ENCODE measurements around the gene ACAD8.
"Not testable (repeated sequence)": the region's sequence is repeated elsewhere in the genome, so short reads cannot be mapped to it uniquely, and the experiment has no call there.

ACAD8 gene

DNA sequence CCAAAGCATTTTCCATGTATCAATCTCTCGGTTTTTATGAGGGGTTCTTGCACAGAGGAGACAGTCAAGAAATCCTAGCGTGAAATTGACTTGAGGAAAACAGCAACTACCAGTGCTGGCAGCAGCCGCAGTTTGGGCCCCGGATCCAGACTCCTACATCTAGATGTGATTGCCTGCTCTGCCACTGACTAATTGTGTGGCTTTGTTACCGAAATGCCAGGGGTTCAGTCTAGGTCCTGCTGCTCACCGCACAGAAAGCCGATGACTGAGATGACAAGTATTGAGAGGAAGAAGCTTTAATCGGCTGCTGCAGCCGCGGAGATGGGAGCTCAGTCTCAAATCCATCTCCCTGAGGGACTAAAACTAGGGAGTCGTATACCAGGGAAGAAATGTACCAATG, 14.6 kb downstream of the ACAD8 start:
- no peak for DNase-seq (ENCODE audit: low spot score)

DNA sequence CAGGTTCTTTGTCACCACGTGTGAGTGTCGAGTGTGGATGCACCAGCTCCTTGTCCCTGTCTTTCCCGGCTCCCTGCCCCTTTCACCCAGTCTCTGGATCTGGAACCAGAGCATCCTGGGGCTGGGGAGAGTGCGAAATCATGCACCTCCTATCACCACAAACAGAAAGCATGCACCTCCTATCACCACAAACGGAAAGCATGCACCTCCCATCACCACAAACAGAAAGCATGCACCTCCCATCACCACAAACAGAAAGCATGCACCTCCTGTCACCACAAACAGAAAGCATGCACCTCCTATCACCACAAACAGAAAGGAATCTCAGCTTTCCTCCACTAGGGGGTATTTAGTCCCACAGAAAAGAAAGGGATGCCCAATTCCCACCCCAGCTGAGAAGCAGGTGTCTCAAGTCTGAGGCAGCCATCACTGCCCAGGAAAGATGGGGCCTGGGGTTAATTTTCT, 16.9 kb downstream of the ACAD8 start:
- no peak for DNase-seq (ENCODE audit: low spot score)

DNA sequence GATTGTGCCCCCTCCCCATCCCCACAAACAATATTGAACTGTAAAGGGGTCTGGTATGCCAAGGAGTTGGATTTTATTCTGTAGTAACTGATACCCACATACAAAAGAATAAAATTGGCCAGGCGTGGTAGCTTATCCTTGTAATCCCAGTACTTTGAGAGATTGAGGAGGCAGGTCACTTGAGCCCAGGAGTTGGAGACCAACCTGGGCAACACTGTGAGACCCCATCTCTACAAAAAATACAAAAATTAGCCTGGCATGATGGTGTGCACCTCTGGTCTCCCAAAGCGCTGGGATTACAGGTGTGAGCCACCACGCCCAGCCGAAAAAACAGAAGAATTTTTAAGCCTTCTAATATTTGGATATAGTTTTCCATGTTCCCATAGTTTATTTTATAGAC, 18.6 kb downstream of the ACAD8 start:
- no peak for DNase-seq (ENCODE audit: low spot score)

- DNase-seq (ENCODE audit: low spot score) = no peak
Observed at GRCh38 chr11:134272381-134273316, 19.3 kb downstream of the ACAD8 start.

- DNase-seq (ENCODE audit: low spot score) = no peak
Observed at GRCh38 chr11:134273317-134273712, 19.9 kb downstream of the ACAD8 start.

DNA sequence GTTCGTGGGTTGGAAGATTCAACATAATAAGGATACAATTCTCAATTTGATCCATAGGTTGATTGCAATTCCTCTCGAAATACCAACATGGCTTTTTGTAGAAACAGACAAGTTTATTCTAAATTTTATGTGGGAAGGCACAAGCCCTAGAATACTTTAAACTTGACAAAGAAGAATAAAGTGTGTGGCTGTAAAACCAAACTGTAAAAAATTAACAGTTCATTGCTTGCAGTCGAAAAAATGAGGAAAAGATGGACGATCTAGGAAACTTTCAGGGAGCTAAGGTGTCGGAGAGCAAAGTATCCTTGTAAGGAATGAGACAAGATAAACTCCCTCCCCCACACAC, 21.8 kb downstream of the ACAD8 start:
- DNase-seq (ENCODE audit: low spot score) = no peak

DNA sequence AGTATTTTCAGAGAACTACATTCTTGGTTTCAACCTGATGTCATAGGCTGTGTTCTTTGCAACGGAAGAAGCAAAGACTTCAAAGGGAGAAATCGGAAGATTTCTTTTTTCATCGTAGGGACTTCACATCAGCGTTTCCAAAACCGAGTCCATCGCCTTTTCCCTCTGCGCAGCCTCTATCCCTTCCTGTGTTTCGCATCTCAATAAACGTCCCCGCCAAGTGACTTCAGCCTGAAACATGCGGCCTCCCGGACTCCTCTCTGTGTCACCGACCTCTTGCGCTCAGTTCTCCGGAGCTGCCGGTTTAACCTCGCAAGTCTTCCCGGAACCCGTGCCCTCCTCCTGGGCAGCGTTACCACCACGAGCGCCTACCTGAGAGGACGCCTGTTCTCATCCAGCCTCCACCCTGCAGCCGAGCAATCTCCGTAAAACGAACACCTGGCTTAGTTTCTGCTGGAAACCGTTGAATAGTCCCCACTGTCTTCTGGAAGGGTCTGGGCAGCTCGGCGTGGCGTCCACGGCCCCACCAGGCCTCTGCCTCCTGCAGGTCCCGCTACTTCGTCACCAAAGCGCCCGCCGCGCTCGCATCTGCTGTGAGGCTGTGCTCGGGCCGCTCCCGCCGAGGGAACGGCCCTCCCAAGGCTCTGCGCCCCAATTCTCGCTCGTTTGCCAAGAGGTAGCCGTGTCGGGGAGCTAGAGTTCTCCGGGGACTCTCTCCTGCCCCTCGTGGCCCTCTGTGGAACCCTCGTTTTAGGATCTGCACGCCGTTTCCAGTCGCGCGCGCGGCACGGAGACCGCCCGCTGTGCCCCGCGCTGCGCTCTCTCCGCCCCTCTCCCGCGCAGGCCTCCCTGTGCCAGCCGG, 22.4 kb downstream of the ACAD8 start, which contains the start of gene GLB1L3:
Gene GLB1L3 (plus strand): TSS at position 846 of the 862 bp plus-strand sequence. CDS start 362 bp downstream, outside the sequence.
- peak; percentile 64 for DNase-seq (ENCODE audit: low spot score)

DNA sequence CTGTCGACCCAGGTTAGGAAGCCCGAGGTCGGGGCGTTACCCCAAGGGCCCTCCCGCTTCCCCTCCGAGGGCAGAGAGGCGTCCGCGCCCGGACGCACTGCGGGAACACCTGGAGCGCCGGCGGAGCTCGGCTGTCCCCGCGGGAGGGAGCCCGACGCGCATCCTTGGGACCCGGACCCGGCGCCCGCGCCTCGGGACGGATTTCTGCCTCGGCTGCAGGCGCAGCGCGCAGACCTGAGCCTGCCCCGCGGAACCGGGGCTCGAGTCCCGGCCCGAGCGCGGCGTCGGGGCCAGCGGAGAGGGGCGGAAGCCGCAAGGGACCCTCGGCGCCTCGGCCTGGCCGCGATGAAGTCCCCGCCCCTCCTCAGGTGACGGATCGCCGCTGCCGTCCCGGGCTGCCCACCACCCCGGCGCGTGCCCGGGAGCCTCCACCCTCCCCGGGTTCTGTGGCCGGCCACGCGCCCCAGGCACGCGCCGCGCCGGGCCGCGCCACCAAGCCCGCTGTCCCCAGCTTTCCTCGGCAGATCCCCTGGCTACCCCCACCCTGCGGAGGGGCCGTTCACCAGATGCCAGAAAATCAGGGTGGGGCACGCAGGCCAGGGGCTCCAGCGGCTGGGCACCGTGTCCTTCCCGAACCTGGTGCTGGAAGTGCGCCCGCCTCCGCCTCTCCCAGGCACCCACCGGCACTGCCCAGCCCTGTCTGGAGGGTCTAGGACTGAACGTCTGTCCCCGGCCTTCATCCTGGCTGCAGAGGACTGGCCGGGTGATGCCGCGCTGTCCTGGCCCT, 23.2 kb downstream of the ACAD8 start:
- DNase-seq (ENCODE audit: low spot score) = no peak

- DNase-seq (ENCODE audit: low spot score) = no peak
Observed at GRCh38 chr11:134277183-134278001, 24.0 kb downstream of the ACAD8 start.

DNA sequence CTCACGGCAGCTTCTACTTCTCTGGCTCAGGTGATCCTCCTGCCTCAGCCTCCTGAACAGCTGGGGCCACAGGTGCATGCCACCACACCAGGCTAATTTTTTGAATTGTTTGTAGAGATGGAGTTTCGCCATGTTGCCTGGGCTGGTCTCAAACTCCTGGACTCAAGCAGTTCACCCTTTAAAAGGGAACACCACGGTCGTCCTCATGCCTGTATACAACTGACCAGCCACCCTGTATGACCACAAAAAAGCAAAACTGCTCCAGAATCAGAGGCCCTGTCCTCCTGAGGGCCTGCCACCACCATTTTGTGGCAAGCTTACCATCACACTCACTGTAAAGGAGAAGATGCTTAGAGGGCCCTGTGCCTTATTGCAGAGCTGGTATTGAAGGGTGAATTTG, 25.0 kb downstream of the ACAD8 start:
- DNase-seq (ENCODE audit: low spot score) = no peak

DNA sequence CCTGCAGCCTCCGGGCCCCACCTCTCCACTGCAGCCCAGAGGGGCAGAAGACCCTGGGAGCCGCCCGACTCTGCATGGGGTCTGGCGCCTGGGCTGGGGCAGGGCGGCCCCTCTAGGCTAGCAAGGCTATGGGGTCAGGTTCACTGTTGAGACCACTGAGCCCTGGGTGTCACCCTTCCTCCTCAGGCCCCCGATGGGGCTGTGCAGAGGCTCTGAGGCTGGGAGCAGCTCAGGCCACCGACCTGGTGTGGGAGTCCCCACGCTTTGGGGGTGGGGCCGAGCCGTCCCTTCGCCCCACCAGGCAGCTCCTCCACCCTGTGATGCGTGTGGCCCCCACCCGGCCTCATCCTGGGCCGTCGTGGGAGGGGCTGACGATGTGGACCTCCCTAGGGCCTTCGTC, 28.3 kb downstream of the ACAD8 start:
- DNase-seq (ENCODE audit: low spot score) = not testable (repeated sequence)

- no peak for DNase-seq (ENCODE audit: low spot score)
Observed at GRCh38 chr11:134282121-134283045, 29.0 kb downstream of the ACAD8 start.

DNA sequence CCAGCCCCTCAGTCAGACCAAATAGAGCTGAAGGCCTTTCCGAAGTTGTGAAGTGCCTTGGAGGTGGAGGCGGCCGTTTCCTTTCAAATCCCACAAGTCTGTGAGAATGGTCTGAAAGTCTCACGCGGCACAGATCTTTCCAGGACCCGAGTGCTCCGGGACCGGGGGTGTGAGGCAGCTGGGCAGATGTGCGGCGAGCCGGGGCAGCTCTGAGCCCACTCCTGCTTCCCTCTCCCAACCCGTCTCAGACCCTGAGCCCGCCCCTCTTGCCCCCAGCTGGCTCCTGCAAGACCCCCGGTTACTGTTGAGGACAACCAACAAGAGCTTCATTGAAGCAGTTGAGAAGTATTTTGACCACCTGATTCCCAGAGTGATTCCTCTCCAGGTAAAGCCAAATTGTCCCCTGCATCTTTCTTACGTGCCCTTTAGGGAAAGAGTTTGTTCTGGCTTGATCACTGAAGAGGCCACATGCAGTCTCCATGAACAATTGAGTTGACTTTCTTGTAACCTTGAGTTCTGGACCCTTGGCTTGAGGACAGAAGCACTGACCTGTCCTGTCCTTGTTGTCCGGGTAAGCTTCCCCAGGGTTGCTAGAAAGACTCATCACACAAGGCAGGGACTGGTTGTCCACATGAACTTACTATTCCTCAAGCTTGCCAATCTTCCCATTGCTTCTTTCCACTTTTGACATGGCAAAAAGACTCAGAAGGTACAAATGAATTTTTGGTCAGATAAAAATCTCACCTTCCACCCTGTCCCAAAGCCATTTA, 30.3 kb downstream of the ACAD8 start:
- DNase-seq (ENCODE audit: low spot score) = no peak

- DNase-seq (ENCODE audit: low spot score) = not testable (repeated sequence)
Observed at GRCh38 chr11:134284349-134284748, 31.0 kb downstream of the ACAD8 start.

DNA sequence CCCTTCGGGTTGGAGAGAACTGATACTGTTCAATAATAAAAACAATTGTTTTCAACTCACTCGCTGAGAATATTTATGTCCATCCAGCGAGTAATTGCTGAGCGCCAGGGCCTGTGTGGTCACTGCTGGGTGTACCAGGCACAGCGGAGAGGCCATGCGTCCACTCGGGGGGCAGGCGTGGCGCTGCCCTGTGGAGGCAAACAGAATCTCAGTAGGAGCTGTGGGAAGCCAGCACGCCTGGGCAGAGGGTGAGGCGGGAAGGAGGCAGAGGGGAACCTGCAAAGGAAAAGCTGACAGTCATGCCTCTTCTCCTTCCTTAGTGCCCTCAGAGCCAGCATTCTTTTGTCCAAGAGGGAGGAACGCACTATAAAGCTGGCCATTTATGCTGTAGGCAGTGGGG, 34.2 kb downstream of the ACAD8 start:
- no peak for DNase-seq (ENCODE audit: low spot score)

DNA sequence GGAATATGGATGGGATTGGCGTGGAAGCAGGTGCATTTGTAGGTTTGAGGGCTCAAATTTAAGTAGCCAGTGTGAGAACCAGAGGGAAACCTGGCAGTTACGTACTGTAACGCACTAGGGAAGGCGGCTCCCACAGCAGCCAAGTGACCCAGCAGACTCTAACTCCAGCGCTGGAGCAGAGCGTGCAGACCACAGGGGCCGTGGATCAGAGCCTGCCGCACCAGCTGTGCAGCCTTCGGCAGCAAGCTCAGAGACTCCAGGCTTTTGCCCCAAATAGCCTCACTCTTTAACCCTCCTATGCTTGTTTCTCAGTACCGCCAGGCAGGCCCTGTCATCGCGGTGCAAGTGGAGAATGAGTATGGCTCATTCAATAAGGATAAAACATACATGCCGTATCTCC, 35.1 kb downstream of the ACAD8 start:
- no peak for DNase-seq (ENCODE audit: low spot score)

DNA sequence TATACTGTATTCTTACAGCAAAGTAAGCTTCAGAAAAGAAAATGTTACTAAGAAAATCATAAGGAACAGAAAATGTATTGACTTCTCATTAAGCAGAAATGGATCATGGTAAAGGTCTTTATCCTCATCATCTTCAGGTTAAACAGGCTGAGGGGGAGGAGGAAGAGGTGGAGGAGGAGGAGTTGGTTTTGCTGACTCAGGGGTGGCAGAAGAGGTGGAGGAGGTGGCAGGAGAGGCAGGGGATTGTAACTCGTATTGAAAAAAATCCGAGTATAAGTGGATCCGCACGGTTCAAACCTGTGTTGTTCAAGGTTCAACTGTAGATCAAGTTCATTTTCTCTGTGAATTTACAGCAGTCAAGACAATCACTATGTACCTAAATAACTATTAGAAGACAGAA, 35.8 kb downstream of the ACAD8 start:
- DNase-seq (ENCODE audit: low spot score) = no peak

DNA sequence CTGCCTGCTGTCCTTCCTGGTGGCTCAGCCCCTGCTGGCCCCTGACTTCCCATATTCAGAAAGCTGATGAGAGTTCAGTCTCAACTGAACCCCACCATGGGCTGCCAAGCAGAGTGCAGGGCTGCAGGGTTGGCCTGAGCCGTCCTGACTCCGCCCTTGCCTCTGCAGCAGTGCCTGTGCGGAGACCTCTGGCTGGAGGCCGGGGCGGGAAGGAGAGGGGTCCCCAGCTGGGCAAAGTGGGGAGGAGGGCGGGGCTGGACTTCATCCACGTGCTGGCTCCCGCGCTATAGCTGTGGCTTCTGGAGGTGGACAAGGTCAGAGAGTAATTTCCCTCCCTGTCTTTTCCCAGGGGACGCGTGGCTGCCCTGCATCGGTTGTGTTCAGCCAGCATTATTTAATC, 36.4 kb downstream of the ACAD8 start:
- no peak for DNase-seq (ENCODE audit: low spot score)

DNA sequence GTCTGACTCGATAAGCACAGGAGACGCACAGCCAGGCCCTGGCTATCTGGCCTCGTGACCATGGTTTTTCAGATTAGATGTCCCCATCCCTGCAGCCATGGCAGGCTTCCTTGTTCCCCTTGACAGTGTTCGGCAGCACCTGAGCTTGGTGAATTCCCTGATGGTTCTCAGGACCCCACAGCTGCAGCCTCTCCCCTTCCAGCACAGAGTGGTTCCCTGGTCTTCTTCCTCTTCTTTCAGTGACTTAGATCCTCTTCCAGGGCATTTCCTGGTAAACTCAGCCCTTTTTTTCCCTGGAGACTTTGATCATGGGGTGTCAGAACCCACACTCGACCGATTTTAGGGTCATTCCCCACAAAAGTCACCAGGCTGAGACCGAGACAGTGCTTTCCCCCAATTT, 37.3 kb downstream of the ACAD8 start:
- no peak for DNase-seq (ENCODE audit: low spot score)
